GM11168 (cell line): Measurements from ENCODE around the gene TRMT1.

Source experiments
- in situ Hi-C: fragments of 300-500 bp; cut with MboI; formaldehyde crosslinking; loops from one replicate; pipeline ENCODE4 v1.12.0; 2022; ENCODE audit warnings: low sequenced_read_pairs; ENCODE audit not compliant: unreplicated experiment

TRMT1 gene

DNA sequence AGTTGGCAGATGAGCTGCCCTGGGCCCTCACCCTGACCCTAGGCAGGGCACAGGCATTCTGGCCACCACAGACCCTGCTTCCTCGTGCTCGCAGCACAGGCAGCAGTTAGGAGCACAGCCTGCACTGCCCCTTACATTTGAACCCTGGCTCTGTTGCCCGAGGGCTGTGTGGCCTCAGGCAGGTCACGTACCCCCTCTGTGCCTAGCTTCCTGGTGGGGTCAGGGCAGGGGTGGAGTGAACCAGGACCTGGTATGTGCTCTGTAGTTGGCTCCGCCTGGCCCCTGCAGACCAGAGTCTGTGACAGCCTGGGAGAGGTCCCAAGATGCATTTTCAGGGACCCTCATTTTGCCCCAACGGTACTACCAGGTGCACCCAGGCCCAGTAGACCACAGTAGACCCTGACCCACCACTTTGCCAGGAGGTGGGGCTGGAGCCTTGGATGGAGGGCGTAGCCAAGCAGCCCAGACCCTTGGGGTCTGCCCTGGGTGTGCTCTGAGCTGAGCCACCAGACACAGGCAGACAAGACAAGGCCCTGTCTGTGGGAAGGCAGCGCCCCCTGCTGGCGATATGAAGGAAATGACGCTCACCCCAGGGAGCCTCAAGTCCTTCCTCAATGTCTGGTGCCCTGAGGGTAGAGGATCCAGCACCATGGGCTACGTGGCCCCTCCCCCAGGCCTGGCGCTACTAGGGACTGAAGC, 23.0 kb downstream of the TRMT1 start:
- in situ Hi-C loops: loop anchor here (5.0 to 10.0 kb wide), 2 partner anchors 49 to 121 kb away; no protein-coding TSS in a partner anchor

DNA sequence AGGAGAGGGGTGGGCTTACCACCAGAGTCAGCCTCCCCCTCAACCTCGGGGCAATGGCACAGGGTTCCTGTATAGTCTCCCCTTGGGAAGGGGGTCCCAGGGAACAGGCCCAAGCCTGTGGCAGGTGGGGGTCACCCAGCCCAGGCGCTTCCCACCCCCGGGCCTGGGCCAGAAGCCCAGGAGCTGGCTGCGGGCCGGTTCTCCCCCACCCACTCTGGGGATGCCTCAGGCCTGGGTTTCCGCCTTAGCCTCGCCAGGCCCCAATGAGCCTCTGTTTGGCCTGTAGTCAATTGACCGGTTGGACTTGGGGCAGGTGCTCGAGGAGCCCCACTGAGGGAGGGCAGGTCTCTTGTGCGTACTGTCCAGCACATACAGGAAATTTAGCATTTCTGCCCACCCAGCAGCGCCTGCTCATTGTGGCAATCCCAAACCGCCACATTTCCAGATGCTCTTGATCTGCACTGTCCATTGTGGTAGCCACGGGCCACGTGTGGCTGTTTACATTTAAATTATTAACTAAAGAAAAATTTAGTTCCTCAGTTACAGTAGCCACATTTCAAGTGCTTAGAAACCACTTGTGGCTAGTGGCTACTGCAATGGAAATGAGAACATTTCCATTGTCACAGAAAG, 23.8 kb downstream of the TRMT1 start:
- in situ Hi-C loops: loop anchor here (5.0 to 10.0 kb wide), 2 partner anchors 48 to 120 kb away; no protein-coding TSS in a partner anchor

DNA sequence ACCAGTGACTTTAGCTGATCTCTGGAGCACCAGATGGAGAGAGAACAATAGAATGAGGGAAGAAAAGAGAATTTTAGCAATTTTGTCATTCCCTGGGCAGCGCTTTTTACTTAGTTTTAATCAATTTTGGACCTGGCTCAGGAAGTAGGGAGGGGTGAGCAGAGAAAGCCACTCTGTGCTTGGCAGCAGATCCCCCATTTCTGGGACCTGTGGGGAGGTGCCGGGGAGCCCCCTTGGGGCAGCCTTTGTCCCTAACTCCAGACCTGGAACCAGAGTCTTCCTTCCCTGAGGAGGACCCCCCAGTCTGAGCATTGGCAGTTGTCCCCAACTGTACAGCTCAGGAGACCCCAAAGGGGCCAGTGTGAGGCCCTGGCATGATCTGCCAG, 24.4 kb downstream of the TRMT1 start:
- in situ Hi-C loops: loop anchor here (5.0 to 10.0 kb wide), 2 partner anchors 47 to 120 kb away; no protein-coding TSS in a partner anchor

DNA sequence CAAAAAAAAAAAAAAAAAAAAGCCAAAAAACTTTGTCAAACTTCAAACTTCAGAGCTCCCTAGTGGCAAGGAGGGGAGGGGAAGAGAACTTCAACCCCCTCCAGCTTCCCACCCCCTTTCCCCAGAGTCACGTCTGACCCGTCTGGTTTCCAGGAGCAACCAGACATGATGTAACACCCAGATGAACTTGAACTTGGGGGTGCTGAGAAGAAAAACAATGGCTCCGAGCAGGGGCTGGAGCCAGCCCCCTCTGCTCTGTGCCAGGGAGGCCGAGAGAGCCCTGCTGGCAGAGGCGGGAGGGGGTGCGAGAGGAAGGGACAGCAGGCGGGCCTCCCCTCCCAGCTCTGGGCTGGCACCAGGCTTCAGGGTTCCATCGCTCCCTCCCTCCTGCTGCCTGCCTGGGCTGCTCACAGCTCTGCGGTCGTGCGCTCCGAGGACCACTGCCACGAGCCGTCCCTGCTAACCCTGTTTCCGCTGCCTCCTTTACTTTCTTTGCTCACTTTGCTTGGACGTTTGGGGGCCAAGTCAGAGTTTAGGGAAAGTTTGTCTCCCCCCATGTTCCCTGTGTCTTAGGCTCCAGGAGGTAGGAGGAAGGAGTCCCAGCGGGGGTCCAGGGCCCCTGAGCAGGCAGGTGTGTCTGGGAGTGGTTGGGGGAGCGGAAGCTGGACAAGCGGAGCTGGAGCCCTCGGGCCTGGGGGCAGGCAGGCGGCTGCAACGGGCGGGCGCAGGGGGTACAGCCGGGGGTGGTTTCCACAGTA, 25.0 kb downstream of the TRMT1 start:
- in situ Hi-C loops: loop anchor here (5.0 to 10.0 kb wide), 2 partner anchors 47 to 119 kb away; no protein-coding TSS in a partner anchor

DNA sequence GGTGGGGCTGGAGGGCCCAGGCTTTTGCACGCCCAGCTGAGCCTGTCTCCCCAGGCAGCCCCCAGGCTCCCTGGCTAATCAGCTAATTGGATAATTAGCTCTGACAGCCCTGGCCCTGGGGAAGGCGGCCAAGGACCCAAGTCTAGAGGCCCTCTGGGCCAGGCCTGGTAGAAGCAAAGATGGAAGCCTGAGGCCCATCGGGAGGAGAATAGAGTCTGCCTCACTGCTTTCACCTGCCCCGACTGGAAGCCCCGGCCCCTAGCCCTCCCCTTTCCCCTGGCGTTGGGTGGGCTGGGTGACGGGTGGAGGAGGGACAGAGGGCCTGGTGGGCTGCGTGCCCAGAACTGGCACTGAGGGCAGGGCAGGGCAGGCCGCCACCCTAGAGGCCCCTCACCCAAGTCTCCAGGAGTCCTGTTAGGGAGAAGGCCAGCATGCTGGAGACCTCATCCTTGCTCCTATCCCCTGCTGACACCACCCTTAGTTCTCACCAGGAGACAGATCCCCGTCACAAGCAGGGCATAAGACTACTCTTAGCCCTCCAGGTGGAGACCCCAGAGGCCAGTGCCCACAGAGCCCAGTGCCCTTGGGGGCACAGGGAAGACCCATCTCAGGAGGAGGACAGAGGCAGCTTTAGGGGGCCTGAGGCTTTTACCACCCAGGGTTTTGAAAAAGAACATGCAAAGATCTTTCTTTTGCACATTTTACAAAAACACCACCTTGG, 25.9 kb downstream of the TRMT1 start:
- in situ Hi-C loops: loop anchor here (5.0 to 10.0 kb wide), 2 partner anchors 46 to 118 kb away; no protein-coding TSS in a partner anchor

GRCh38 chr19:13089857-13090507, 26.6 kb downstream of the TRMT1 start:
- in situ Hi-C loops: loop anchor here (5.0 to 10.0 kb wide), 2 partner anchors 45 to 118 kb away; no protein-coding TSS in a partner anchor

- in situ Hi-C loops: no loop called here
These were observed 27.2 kb downstream of the TRMT1 start for GRCh38 chr19:13089139-13089856.

DNA sequence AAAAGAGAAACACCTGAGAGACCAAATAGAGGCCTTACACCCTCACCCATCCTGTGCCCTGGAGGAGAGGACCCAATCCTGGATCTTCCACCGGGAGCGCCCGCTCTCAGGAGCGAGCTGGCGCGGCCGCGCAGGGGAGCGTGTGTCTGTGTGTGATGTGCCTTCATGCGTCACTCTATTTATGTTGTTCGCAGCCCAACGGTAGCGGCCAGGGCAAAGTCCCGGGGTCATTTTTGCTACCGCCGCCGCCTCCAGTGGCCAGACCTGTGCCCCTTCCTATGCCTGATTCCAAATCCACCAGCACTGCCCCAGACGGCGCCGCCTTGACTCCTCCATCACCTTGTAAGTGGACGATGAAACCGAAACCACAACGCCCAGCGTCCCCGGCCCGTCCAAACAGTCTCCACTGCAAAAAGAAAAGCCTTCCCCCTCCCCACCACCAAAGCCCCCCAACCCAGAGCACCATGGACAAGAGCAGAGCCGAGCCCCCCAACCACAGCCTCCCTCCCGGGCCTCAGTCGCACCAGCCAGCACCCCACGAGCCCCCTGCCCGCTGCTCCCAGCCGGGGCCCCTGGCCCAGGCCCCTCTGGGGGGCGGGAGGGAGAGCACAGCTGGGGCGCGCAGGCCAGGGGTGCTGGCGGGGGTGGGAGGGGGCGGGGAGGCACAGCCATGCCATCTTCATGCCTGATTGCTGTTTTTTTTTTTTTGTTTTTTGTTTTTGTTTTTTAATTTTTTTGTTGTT, 28.6 kb downstream of the TRMT1 start:
- in situ Hi-C loops: no loop called here

- in situ Hi-C loops: no loop called here
These were observed 29.2 kb downstream of the TRMT1 start for GRCh38 chr19:13087295-13087694.

GRCh38 chr19:13086341-13086740, 30.2 kb downstream of the TRMT1 start:
- in situ Hi-C loops: no loop called here

- in situ Hi-C loops: no loop called here
These were observed 30.9 kb downstream of the TRMT1 start for GRCh38 chr19:13085666-13086065.

DNA sequence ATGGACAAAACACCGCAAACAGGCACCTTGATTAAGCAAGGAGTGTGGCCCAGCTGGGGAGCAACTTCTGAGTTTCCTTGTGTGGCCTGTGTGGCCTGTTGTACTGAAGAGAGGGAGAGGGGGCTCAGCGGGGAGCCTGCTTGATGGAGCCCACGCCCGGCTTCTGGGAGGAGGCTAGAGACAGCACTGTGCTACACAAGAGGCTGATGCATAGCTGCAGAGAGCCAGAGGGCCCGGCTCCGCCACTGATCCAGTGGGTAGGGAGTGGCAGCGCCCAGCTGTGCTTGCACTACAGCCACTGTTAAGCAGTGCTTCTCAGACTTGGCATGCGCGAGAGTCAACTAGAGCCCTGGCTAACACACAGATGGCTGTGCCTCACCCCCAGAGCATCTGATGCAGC, 32.9 kb downstream of the TRMT1 start:
- in situ Hi-C loops: no loop called here

- in situ Hi-C loops: no loop called here
These were observed 33.5 kb downstream of the TRMT1 start for GRCh38 chr19:13083008-13083404.

GRCh38 chr19:13082192-13083007, 34.1 kb downstream of the TRMT1 start:
- in situ Hi-C loops: no loop called here

DNA sequence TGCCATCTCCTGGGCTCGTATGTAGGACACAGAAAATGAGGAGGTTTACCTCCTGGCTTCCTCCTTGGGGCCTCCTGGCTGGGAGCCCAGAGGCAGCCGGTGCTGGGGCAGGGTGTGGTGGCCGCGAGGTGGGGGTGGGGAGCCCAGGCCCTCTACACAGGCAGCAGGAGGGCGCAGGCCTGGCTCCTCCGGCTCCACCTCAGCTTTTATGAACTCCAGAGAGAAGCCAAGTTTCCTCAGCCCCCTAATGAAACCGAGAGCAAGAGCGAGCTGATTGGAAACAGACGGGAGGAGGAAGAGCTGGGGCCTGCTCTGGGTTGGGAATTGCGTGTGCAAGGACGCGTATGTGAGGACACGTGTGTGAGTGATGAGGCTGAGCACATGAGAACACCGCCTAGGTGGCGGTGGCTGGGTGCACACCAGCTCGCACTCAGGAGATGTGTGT, 37.0 kb downstream of the TRMT1 start:
- in situ Hi-C loops: no loop called here

- in situ Hi-C loops: no loop called here
These were observed 37.5 kb downstream of the TRMT1 start for GRCh38 chr19:13078897-13079541.

GRCh38 chr19:13078381-13078780, 38.2 kb downstream of the TRMT1 start:
- in situ Hi-C loops: no loop called here
